Adipose tissue (tissue), 3 donors: Measurements from ENCODE around the gene LRRC31. TPM values are rescaled to one million over a fixed set of nuclear protein-coding genes. Genes with fewer than 3 reads are reported as not detected.

Experiments
- H3K27ac ChIP-seq: one replicate; pipeline ENCODE4 v1.5.1; 2013; ENCODE audit warnings: low read depth, low read length
- WGBS, 3 donors: extraction: QIAGEN DNeasy Blood & Tissue Kit; methylation state at CpG; one replicate each; pipeline ENCODE4 v1.1.7; 2013; 5-methylcytosine and 5-hydroxymethylcytosine counted together
- polyA plus RNA-seq, 3 donors: library from polyadenylated mRNA; stranded (reverse); fragments of 200-250 nt; gene quantifications; one replicate each; pipeline ENCODE4 v1.2.3, GENCODE V29; 2013
- donor health status: healthy with polysubstance abuse.
- donor health status: Bipolar disorder and iron deficiency.
- donor health status: healthy.

Gene LRRC31
- polyA plus RNA-seq, 3 donors, result 0.56 TPM; not detected in 2

DNA sequence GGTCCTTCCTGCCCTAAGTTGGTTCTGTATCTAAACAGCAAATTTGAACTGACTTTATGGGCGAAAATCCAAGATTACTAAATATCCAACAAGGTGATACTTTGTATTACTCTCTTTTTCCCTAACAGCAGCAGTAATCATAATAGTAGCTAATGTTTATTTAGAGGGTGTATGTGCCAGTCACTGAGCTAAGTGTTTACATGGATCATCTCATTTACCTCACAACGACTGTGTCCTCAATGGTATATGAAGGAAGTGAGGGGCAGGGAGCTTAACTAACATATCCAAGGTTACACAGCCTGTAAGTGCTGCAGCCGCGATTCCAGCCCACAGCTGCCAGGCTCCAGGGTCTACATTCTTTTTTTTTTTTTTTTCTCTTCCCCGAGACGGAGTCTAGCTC is 46.8 kb downstream of the LRRC31 start:
- no peak overlapping the region for H3K27ac ChIP-seq
- 63 to 89% (median 81%) methylated on average over 6 of the region's 6 CpGs for WGBS, 3 donors

DNA sequence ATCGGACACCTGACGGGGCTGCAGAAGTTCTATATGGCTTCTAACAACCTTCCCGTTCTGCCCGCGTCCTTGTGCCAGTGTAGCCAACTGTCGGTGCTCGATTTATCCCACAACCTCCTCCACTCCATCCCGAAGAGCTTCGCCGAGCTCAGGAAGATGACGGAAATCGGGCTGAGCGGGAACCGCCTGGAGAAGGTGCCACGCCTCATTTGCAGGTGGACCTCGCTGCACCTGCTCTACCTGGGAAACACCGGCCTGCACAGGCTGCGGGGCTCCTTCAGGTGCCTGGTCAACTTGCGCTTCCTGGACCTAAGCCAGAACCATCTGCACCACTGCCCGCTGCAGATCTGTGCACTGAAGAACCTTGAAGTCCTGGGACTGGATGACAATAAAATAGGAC is 47.2 kb downstream of the LRRC31 start:
- no peak overlapping the region for H3K27ac ChIP-seq
- 88 to 98% (median 96%) methylated on average over 20 of the region's 20 CpGs for WGBS, 3 donors

- 88 to 94% (median 90%) methylated on average over 15 of the region's 15 CpGs for WGBS, 3 donors
- no peak overlapping the region for H3K27ac ChIP-seq
These were observed 47.6 kb downstream of the LRRC31 start for GRCh38 chr3:169822091-169822490.

- 67 to 93% (median 77%) methylated on average over 2 of the region's 2 CpGs for WGBS, 3 donors
- no peak overlapping the region for H3K27ac ChIP-seq
These were observed 51.4 kb downstream of the LRRC31 start for GRCh38 chr3:169818316-169818715.

DNA sequence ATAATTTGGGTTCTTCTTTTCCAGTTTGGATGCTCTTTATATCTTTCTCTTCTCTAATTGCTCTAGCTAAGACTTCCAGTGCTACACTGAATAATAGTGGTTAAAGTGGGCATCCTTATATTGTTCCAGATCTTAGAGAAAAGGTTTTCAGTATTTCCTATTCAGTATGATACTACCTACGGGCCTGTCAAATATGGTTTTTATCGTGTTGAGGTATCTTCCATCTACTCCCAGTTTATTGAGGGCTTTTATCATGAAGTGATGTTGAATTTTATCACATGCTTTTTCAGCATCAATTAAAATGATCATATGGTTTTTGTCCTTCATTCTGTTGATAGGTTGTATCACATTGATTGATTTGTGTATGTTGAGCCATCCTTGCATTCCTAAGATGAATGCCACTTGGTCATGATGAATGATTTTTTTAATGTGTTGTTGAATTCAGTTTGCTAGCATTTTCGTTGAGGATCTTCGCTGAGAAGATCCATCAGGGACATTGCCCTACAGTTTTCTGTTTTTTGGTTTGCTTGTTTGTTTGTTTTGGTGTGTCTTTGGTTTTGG is 54.1 kb downstream of the LRRC31 start:
- 93 to 99% (median 96%) methylated on average over 4 of the region's 4 CpGs for WGBS, 3 donors
- no peak overlapping the region for H3K27ac ChIP-seq

DNA sequence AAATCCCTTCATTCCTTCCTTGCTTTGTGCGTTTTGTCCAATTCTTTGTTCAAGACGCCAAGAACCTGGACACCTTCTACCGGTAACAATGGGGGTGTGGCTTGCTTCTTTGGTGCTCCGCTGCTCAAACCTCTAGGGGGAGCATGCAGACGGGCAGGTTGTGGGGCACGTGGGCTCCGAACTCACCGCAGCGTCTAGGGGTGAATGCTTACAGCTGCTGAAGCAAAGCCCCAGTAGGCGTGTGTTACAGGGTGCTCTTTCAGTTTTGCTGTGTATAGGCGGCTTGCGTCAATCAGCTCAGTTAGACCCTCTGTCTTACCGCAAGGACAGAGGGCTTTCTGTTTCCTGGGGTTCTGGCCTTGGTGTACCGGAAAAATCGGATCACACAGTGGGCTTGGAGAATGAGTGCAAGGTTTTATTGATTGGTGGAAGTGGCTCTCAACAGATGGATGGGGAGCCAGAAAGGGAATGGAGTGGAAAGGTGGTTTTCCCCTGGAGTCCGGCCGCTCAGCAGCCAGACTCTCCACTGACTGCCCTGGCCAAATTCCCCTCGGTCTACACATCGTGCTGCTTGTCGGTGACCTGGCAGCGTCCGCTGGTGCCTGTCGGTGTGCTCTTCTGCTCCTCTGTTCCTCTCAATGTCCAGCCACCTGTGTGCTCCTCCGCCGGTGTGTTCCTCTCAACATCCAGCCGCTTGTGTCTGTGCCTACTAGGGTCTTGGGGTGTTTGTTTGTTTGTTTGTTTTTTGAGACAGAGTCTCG is 55.8 kb downstream of the LRRC31 start:
- 57 to 64% (median 58%) methylated on average over 27 of the region's 27 CpGs for WGBS, 3 donors
- H3K27ac ChIP-seq, result no peak overlapping the region

GRCh38 chr3:169813278-169813677 is 56.5 kb downstream of the LRRC31 start:
- H3K27ac ChIP-seq, result no peak overlapping the region
- 30 to 69% (median 33%) methylated on average over 8 of the region's 8 CpGs for WGBS, 3 donors

DNA sequence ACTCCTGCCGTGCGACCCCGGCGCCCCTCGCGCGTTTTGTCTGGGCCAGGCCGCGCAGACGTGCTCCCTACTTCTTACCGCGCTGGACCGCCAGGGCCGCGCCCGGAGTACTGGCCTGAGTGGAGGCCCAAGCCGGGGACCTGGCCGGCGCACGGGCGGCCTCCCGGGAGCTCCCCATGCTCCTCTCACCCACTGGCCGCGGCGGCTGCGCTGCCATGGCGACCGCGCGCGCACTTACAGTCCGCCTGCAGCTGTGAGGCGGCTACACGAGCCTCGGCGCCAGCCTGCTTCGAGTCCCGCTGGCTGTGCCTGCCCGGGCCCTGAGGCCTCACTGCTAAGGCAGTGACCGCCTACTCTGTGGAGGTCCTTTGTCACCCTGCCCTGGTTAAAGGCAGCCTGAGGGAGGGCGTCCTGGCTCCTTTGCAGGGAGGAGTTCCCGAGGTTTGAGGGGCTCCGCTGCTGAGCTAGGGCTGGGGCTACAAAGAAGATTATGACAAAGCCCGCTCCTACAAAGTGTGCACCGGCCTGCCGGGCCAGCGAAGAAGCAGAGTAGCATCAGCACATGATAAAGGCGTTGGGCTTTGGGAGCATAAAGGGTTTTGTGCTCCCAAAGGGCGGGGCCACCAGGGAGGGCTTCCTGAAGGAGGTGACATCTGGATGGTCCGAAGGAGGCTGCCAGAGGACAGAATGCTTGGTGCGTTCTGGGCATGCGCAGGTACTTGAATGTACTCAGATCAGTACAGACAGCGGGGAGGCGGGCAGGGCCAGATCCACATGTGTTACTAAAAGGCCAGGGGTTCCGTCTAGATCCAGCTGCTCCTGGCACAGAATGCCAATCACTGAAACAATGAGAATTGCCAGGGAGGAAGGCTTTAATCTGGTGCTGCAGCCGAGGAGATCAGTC is 57.2 kb downstream of the LRRC31 start, which contains the start of the genes LRRC34 and LRRIQ4:
LRRC34 (minus strand) TSS at position 573 of the 904 bp plus-strand sequence; CDS start at position 217, 356 bp downstream.
LRRIQ4 (plus strand) TSS at position 539 of the 904 bp plus-strand sequence. CDS start 9,052 bp downstream, outside the sequence.
- H3K27ac ChIP-seq, result no peak within 1 kb of the TSS
- WGBS, 3 donors, result 5 to 10% (median 6%) methylated on average over 54 to 56 of the region's 56 CpGs

DNA sequence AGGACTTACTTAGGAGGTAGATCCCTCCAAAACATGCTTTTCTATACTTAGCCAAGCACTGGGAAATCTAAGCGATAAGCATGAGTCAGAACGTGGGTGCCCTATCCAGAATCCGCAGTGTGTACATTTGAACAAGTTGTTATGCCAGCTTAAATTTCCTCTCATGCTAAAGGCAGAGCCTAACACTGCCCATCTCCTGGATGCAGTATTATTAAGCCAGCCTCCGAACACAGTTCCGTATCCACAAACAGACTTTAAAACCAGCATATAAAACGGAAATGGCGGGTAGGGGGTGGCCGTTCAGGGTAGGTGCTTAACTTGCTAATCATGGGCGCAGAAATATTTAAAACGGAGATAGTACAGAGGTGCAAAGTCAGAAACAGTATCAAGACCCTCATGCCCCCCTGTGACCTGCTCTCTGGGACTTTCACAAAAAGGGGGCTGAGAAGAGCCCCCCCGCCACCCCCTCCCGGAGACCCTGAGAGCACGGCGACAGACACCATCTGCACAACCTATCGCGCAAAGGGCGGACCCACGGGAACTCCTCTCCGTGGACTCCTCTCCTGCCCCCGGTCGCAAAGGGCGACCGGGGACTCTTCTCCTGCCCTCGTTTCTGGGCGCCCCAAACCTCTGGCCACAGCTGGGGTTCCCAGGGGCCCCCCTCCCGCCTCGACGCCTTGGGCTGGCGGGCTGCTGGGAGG is 58.0 kb downstream of the LRRC31 start:
- H3K27ac ChIP-seq, result no peak overlapping the region
- 1 to 6% (median 4%) methylated on average over 29 of the region's 29 CpGs for WGBS, 3 donors

DNA sequence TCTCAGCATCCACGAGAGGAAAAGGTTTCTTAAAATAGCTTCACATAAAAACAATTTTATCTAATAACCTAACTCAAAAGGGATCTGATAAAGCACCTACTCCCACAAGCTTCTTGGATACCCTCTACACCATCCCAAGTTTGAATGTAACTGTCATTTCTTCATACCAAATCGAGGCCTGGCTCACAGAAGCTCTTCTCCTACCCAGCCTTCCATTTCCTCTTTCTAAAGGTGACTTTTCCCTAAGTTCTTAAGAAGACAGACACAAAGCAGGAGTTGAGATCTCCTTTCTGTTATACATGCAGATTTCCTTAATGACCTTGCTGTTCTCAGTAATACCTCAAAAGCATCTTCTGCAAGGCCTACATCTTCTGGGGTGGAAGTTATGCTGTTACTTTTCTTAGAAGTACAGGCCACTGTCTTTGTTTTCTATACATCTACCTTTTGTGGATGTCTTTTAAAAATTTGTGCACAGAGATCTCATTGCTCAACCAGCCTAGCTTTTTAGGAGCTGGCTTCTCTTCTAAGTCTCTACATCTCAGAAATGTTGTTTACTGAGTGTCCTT is 60.4 kb downstream of the LRRC31 start:
- no peak overlapping the region for H3K27ac ChIP-seq
- WGBS, 3 donors, result 35 to 49% (median 35%) methylated on average over 2 of the region's 2 CpGs

DNA sequence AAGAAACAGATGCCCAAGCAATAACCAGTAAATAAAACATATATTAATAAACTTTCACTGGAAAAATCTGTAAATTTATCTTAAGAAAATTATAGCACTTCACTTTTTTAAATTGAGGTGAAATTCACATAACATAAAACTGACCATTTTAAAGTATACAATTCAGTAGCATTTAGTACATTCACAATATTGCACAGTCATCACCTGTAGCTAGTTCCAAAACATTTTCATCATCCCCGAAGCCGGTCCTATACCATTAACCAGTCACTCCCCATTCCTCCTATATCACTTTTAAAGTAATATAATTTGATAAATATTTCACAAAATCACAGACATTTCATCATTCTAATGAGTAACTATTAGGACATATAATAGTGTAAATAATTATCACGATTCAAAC is 65.1 kb downstream of the LRRC31 start:
- H3K27ac ChIP-seq, result no peak overlapping the region

GRCh38 chr3:169792359-169792758 is 77.4 kb downstream of the LRRC31 start:
- WGBS, 3 donors, result 96 to 100% (median 98%) methylated on average over 1 of the region's 1 CpG
- H3K27ac ChIP-seq, result no peak overlapping the region

More for the DNA sequence above, 65.1 kb downstream of the LRRC31 start:
- WGBS, 3 donors, result 90 to 92% (median 90%) methylated on average over 3 of the region's 3 CpGs

- H3K27ac ChIP-seq, result no peak overlapping the region
- 89 to 97% (median 92%) methylated on average over 4 of the region's 4 CpGs for WGBS, 3 donors
These were observed 78.9 kb downstream of the LRRC31 start for GRCh38 chr3:169790687-169791429.

DNA sequence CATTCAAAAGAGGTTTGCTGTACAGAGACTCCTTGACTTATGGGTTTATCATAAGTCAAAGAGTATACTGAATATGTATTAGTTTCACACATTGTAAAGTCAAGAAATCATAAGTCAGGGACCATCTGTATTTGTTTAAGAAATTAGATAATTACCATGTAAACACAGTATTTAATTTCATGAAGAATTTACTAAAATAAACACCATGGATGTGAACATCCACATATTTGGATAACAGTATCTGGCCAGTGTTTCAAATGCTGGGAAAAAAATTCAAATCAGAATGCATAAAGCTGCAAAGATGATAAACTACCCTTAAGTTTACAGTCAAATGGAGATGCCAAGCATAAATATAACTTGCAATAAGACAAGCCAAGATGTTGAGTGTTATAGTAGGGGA is 79.5 kb downstream of the LRRC31 start:
- no peak overlapping the region for H3K27ac ChIP-seq
